ENCODE measurements around the gene SDF4. TPM values are rescaled to one million over a fixed set of nuclear protein-coding genes. Genes with fewer than 3 reads are reported as not detected.

SDF4 gene
- total RNA-seq, 2 experiments from 2014 or later, result 96.9 to 99.3 TPM

GRCh38 chr1:1230656-1231399, 973 bp downstream of the SDF4 start:
- ChIA-PET POLR2A (interaction anchor here (0.7 to 1.4 kb wide), 9 partner anchors 15 to 218 kb away, joined by 3 to 10 read pairs (median 3); partner anchors contain the start of genes ISG15 and TTLL10), CTCF (interaction anchor here (0.7 to 3.3 kb wide), 9 partner anchors 20 to 171 kb away, joined by 3 to 37 read pairs (median 4); no protein-coding TSS in a partner anchor)
- peak overlapping the region; percentile 94 for H3K27ac Mint-ChIP-seq
- DNase-seq (no peak), ATAC-seq (no peak)
- no peaks in the 10 kb centered on the region for H3K9me3 Mint-ChIP-seq (ENCODE audit: insufficient read depth)
- H3K36me3 Mint-ChIP-seq (ENCODE audit: low read depth), result peaks cover 38% of the 10 kb centered on the region
- peak overlapping the region; percentile 95 for H3K4me3 Mint-ChIP-seq
- no peaks in the 10 kb centered on the region for H3K27me3 Mint-ChIP-seq (ENCODE audit: low read depth)
- peaks cover 31% of the 10 kb centered on the region for H3K4me1 Mint-ChIP-seq (ENCODE audit: low read depth)

- H3K4me1 Mint-ChIP-seq (ENCODE audit: low read depth), result peaks cover 31% of the 10 kb centered on the region
- ATAC-seq (no peak), DNase-seq (no peak)
- no peaks in the 10 kb centered on the region for H3K27me3 Mint-ChIP-seq (ENCODE audit: low read depth)
- H3K27ac Mint-ChIP-seq, result peak overlapping the region; percentile 23
- peak overlapping the region; percentile 40 for H3K4me3 Mint-ChIP-seq
- ChIA-PET POLR2A (interaction anchor here (0.6 kb wide), 1 partner anchor 171 kb away, joined by 3 read pairs; no protein-coding TSS in a partner anchor), CTCF (interaction anchor here (3.3 kb wide), 1 partner anchor 107 kb away, joined by 37 read pairs; no protein-coding TSS in a partner anchor)
- H3K9me3 Mint-ChIP-seq (ENCODE audit: insufficient read depth), result no peaks in the 10 kb centered on the region
- peaks cover 44% of the 10 kb centered on the region for H3K36me3 Mint-ChIP-seq (ENCODE audit: low read depth)
Observed at GRCh38 chr1:1229770-1230169, 2.0 kb downstream of the SDF4 start.

- POLR2A ChIA-PET, result interaction anchor here (0.6 kb wide), 1 partner anchor 170 kb away, joined by 3 read pairs; no protein-coding TSS in a partner anchor
- peaks cover 41% of the 10 kb centered on the region for H3K36me3 Mint-ChIP-seq (ENCODE audit: low read depth)
- no peak for DNase-seq
- H3K4me3 Mint-ChIP-seq, result no peak overlapping the region
- CTCF ChIA-PET, result interaction anchor here (3.3 kb wide), 1 partner anchor 106 kb away, joined by 37 read pairs; no protein-coding TSS in a partner anchor
- H3K27me3 Mint-ChIP-seq (ENCODE audit: low read depth), result no peaks in the 10 kb centered on the region
- no peaks in the 10 kb centered on the region for H3K9me3 Mint-ChIP-seq (ENCODE audit: insufficient read depth)
- no peak overlapping the region for H3K27ac Mint-ChIP-seq
- peaks cover 23% of the 10 kb centered on the region for H3K4me1 Mint-ChIP-seq (ENCODE audit: low read depth)
- ATAC-seq, result no peak
Observed at GRCh38 chr1:1228596-1229321, 3.0 kb downstream of the SDF4 start.

- DNase-seq, result no peak
- Mint-ChIP-seq H3K9me3 (ENCODE audit: insufficient read depth) (no peaks in the 10 kb centered on the region), H3K27me3 (ENCODE audit: low read depth) (no peaks in the 10 kb centered on the region), H3K4me1 (ENCODE audit: low read depth) (peaks cover 19% of the 10 kb centered on the region), H3K4me3 (no peak overlapping the region), H3K36me3 (ENCODE audit: low read depth) (peaks cover 41% of the 10 kb centered on the region), H3K27ac (no peak overlapping the region)
- ATAC-seq, result no peak
- ChIA-PET POLR2A (no interaction called here), CTCF (no interaction called here)
Observed at GRCh38 chr1:1228187-1228586, 3.6 kb downstream of the SDF4 start.

GRCh38 chr1:1227386-1227785, 4.4 kb downstream of the SDF4 start:
- no peak overlapping the region for H3K27ac Mint-ChIP-seq
- ATAC-seq, result no peak
- ChIA-PET CTCF (interaction anchor here (1.7 kb wide), 1 partner anchor 105 kb away, joined by 10 read pairs; no protein-coding TSS in a partner anchor), POLR2A (interaction anchor here (0.7 kb wide), 1 partner anchor 14 kb away, joined by 3 read pairs; no protein-coding TSS in a partner anchor)
- H3K36me3 Mint-ChIP-seq (ENCODE audit: low read depth), result peaks cover 49% of the 10 kb centered on the region
- no peaks in the 10 kb centered on the region for H3K9me3 Mint-ChIP-seq (ENCODE audit: insufficient read depth)
- H3K4me1 Mint-ChIP-seq (ENCODE audit: low read depth), result peaks cover 20% of the 10 kb centered on the region
- H3K27me3 Mint-ChIP-seq (ENCODE audit: low read depth), result no peaks in the 10 kb centered on the region
- no peak overlapping the region for H3K4me3 Mint-ChIP-seq
- DNase-seq, result no peak

GRCh38 chr1:1226566-1227362, 5.0 kb downstream of the SDF4 start:
- peaks cover 20% of the 10 kb centered on the region for H3K4me1 Mint-ChIP-seq (ENCODE audit: low read depth)
- no peak for DNase-seq
- peaks cover 49% of the 10 kb centered on the region for H3K36me3 Mint-ChIP-seq (ENCODE audit: low read depth)
- no peak for ATAC-seq
- POLR2A ChIA-PET, result interaction anchor here (0.7 kb wide), 1 partner anchor 14 kb away, joined by 3 read pairs; no protein-coding TSS in a partner anchor
- CTCF ChIA-PET, result interaction anchor here (1.7 kb wide), 1 partner anchor 105 kb away, joined by 10 read pairs; no protein-coding TSS in a partner anchor
- H3K4me3 Mint-ChIP-seq, result no peak overlapping the region
- no peaks in the 10 kb centered on the region for H3K9me3 Mint-ChIP-seq (ENCODE audit: insufficient read depth)
- no peaks in the 10 kb centered on the region for H3K27me3 Mint-ChIP-seq (ENCODE audit: low read depth)
- H3K27ac Mint-ChIP-seq, result no peak overlapping the region

GRCh38 chr1:1225913-1226312, 5.9 kb downstream of the SDF4 start:
- ChIA-PET CTCF (interaction anchor here (1.7 kb wide), 1 partner anchor 104 kb away, joined by 10 read pairs; no protein-coding TSS in a partner anchor), POLR2A (no interaction called here)
- no peak overlapping the region for H3K4me3 Mint-ChIP-seq
- H3K36me3 Mint-ChIP-seq (ENCODE audit: low read depth), result peaks cover 49% of the 10 kb centered on the region
- H3K4me1 Mint-ChIP-seq (ENCODE audit: low read depth), result peaks cover 19% of the 10 kb centered on the region
- no peak for DNase-seq
- no peaks in the 10 kb centered on the region for H3K9me3 Mint-ChIP-seq (ENCODE audit: insufficient read depth)
- ATAC-seq, result no peak
- no peak overlapping the region for H3K27ac Mint-ChIP-seq
- H3K27me3 Mint-ChIP-seq (ENCODE audit: low read depth), result no peaks in the 10 kb centered on the region

GRCh38 chr1:1225238-1225845, 6.5 kb downstream of the SDF4 start:
- Mint-ChIP-seq H3K4me1 (ENCODE audit: low read depth) (peaks cover 13% of the 10 kb centered on the region), H3K27ac (no peak overlapping the region), H3K4me3 (no peak overlapping the region), H3K9me3 (ENCODE audit: insufficient read depth) (no peaks in the 10 kb centered on the region), H3K36me3 (ENCODE audit: low read depth) (peaks cover 53% of the 10 kb centered on the region), H3K27me3 (ENCODE audit: low read depth) (no peaks in the 10 kb centered on the region)
- no peak for DNase-seq
- ATAC-seq, result no peak
- CTCF ChIA-PET, result no interaction called here
- POLR2A ChIA-PET, result no interaction called here

- no peak overlapping the region for H3K27ac Mint-ChIP-seq
- H3K9me3 Mint-ChIP-seq (ENCODE audit: insufficient read depth), result no peaks in the 10 kb centered on the region
- DNase-seq (no peak), ATAC-seq (no peak)
- ChIA-PET CTCF (no interaction called here), POLR2A (no interaction called here)
- H3K4me3 Mint-ChIP-seq, result no peak overlapping the region
- no peaks in the 10 kb centered on the region for H3K27me3 Mint-ChIP-seq (ENCODE audit: low read depth)
- peaks cover 51% of the 10 kb centered on the region for H3K36me3 Mint-ChIP-seq (ENCODE audit: low read depth)
- H3K4me1 Mint-ChIP-seq (ENCODE audit: low read depth), result peaks cover 2% of the 10 kb centered on the region
Observed at GRCh38 chr1:1223891-1224290, 7.9 kb downstream of the SDF4 start.

- Mint-ChIP-seq H3K4me1 (ENCODE audit: low read depth) (peaks cover 2% of the 10 kb centered on the region), H3K9me3 (ENCODE audit: insufficient read depth) (no peaks in the 10 kb centered on the region), H3K36me3 (ENCODE audit: low read depth) (peaks cover 46% of the 10 kb centered on the region), H3K4me3 (no peak overlapping the region), H3K27ac (no peak overlapping the region), H3K27me3 (ENCODE audit: low read depth) (no peaks in the 10 kb centered on the region)
- ChIA-PET CTCF (no interaction called here), POLR2A (no interaction called here)
- ATAC-seq (no peak), DNase-seq (no peak)
Observed at GRCh38 chr1:1223321-1223720, 8.5 kb downstream of the SDF4 start.

GRCh38 chr1:1222575-1223225, 9.1 kb downstream of the SDF4 start:
- H3K36me3 Mint-ChIP-seq (ENCODE audit: low read depth), result peaks cover 51% of the 10 kb centered on the region
- no peak overlapping the region for H3K4me3 Mint-ChIP-seq
- peaks cover 2% of the 10 kb centered on the region for H3K4me1 Mint-ChIP-seq (ENCODE audit: low read depth)
- DNase-seq, result no peak
- ChIA-PET POLR2A (no interaction called here), CTCF (no interaction called here)
- H3K27ac Mint-ChIP-seq, result no peak overlapping the region
- no peaks in the 10 kb centered on the region for H3K27me3 Mint-ChIP-seq (ENCODE audit: low read depth)
- no peak for ATAC-seq
- no peaks in the 10 kb centered on the region for H3K9me3 Mint-ChIP-seq (ENCODE audit: insufficient read depth)

All from activated CD8-positive, alpha-beta T cell treated with anti-CD3 and anti-CD28 coated beads, Interleukin-2, amount 10 ng/mL, durations not matched to agents 7 days and 5 days (primary cell).